HG03469 (cell line): Measurements from ENCODE around the gene REELD1.

Experiments
- ATAC-seq: cut with Tn5 transposase; IDR thresholded peaks from one replicate; pipeline ENCODE4 v1.9.1; 2021; ENCODE audit warnings: mild to moderate bottlenecking, moderate library complexity, moderate number of reproducible peaks; ENCODE audit not compliant: unreplicated experiment

Gene REELD1

GRCh38 chr4:146214238-146214637 is at the start of gene REELD1:
Gene REELD1 (plus strand): TSS chr4:146214538. CDS start chr4:146216953, 2,415 bp downstream.
- no peak for ATAC-seq

GRCh38 chr4:146165221-146165620 is 49.1 kb upstream of the REELD1 start:
- no peak for ATAC-seq

- no peak for ATAC-seq
Measured at GRCh38 chr4:146165840-146166239, 48.5 kb upstream of the REELD1 start.

GRCh38 chr4:146170149-146170548 is 44.2 kb upstream of the REELD1 start:
- ATAC-seq, result no peak

GRCh38 chr4:146175541-146176453 is 38.5 kb upstream of the REELD1 start, which contains the start of gene LSM6:
Gene LSM6 (plus strand): TSS chr4:146175718. CDS start chr4:146182922, 7,204 bp downstream.
- ATAC-seq, result peak; percentile 84

GRCh38 chr4:146176891-146177290 is 37.4 kb upstream of the REELD1 start:
- no peak for ATAC-seq

GRCh38 chr4:146178126-146178525 is 36.2 kb upstream of the REELD1 start:
- no peak for ATAC-seq

- ATAC-seq, result no peak
Measured at GRCh38 chr4:146179784-146180370, 34.5 kb upstream of the REELD1 start.

- ATAC-seq, result no peak
Measured at GRCh38 chr4:146182443-146182842, 31.9 kb upstream of the REELD1 start.

GRCh38 chr4:146183209-146183608 is 31.1 kb upstream of the REELD1 start:
- ATAC-seq, result no peak

GRCh38 chr4:146186041-146186440 is 28.3 kb upstream of the REELD1 start:
- no peak for ATAC-seq

- ATAC-seq, result no peak
Measured at GRCh38 chr4:146186596-146186995, 27.7 kb upstream of the REELD1 start.

- ATAC-seq, result no peak
Measured at GRCh38 chr4:146190456-146190855, 23.9 kb upstream of the REELD1 start.

- no peak for ATAC-seq
Measured at GRCh38 chr4:146191766-146192458, 22.4 kb upstream of the REELD1 start.

- ATAC-seq, result no peak
Measured at GRCh38 chr4:146193628-146194027, 20.7 kb upstream of the REELD1 start.

GRCh38 chr4:146194212-146194611 is 20.1 kb upstream of the REELD1 start:
- ATAC-seq, result no peak

- no peak for ATAC-seq
Measured at GRCh38 chr4:146202665-146203064, 11.7 kb upstream of the REELD1 start.

- ATAC-seq, result no peak
Measured at GRCh38 chr4:146207410-146207809, 6.9 kb upstream of the REELD1 start.

GRCh38 chr4:146210890-146211289 is 3.4 kb upstream of the REELD1 start:
- no peak for ATAC-seq

GRCh38 chr4:146211440-146211839 is 2.9 kb upstream of the REELD1 start:
- ATAC-seq, result no peak

GRCh38 chr4:146212781-146213180 is 1.6 kb upstream of the REELD1 start:
- no peak for ATAC-seq
